GM12875 (cell line): Measurements from ENCODE around the gene RAD1.

Experiments
- H3K4me3 ChIP-seq: one replicate; pipeline ENCODE4 v1.5.1; 2011; ENCODE audit warnings: low read depth, low read length, control low read depth
- CTCF ChIP-seq: IDR thresholded peaks from 2 replicates; pipeline ENCODE4 v1.5.1; 2011; ENCODE audit warnings: low read depth, mild to moderate bottlenecking, control low read depth, inconsistent platforms, low read length, moderate library complexity, borderline replicate concordance; ENCODE audit not compliant: insufficient read depth

RAD1 gene

GRCh38 chr5:34915139-34915855 is at the start of gene RAD1, which contains the start of gene BRIX1:
RAD1 (minus strand) TSS chr5:34915504; CDS start chr5:34914892, 612 bp downstream.
BRIX1 (plus strand) TSS chr5:34915711; CDS start chr5:34915739, 28 bp downstream.
- no peak for TF ChIP-seq CTCF

GRCh38 chr5:34959323-34959722 is 44.0 kb upstream of the RAD1 start:
- no peak for TF ChIP-seq CTCF
- no peak overlapping the region for H3K4me3 ChIP-seq

More at GRCh38 chr5:34915139-34915855, at the start of gene RAD1, which contains the start of gene BRIX1:
- peak within 1 kb of the TSS; percentile 76 for H3K4me3 ChIP-seq

GRCh38 chr5:34957857-34958690 is 42.8 kb upstream of the RAD1 start:
- no peak overlapping the region for H3K4me3 ChIP-seq
- peak; percentile 59 for TF ChIP-seq CTCF

- no peak overlapping the region for H3K4me3 ChIP-seq
- no peak for TF ChIP-seq CTCF
Measured at GRCh38 chr5:34957321-34957720, 42.0 kb upstream of the RAD1 start.

GRCh38 chr5:34944460-34945047 is 29.2 kb upstream of the RAD1 start:
- TF ChIP-seq CTCF = no peak
- no peak overlapping the region for H3K4me3 ChIP-seq

- TF ChIP-seq CTCF = no peak
Measured at GRCh38 chr5:34944044-34944443, 28.7 kb upstream of the RAD1 start.

More at GRCh38 chr5:34944044-34944443, 28.7 kb upstream of the RAD1 start:
- no peak overlapping the region for H3K4me3 ChIP-seq
